BE2C (cell line): ENCODE results near the gene NKX3-2.

Source experiments
- DNase-seq: peaks from one replicate; pipeline ENCODE4 v3.0.0-alpha.2; 2020
- H3K27me3 ChIP-seq: fragments of 250-450 bp; sonication (Bioruptor Pico); 2 replicates; pipeline ENCODE4 v1.5.1; 2020; ENCODE audit warnings: mild to moderate bottlenecking
- H3K36me3 ChIP-seq: fragments of 250-450 bp; sonication (Bioruptor Pico); 2 replicates; pipeline ENCODE4 v1.5.1; 2020; ENCODE audit warnings: mild to moderate bottlenecking
- H3K4me1 ChIP-seq: fragments of 250-450 bp; sonication (Bioruptor Pico); 2 replicates; pipeline ENCODE4 v1.5.1; 2020
- H3K4me3 ChIP-seq: 2 replicates; pipeline ENCODE4 v1.5.1; 2011; ENCODE audit warnings: low read depth, low read length
- H3K9me3 ChIP-seq: fragments of 250-450 bp; sonication (Bioruptor Pico); 2 replicates; pipeline ENCODE4 v1.5.1; 2020
- TF ChIP-seq, protein P1 (sequence below): IDR thresholded peaks from 2 replicates; pipeline ENCODE4 v1.5.1; 2012; ENCODE audit warnings: mild to moderate bottlenecking, low read depth, low read length

NKX3-2 gene

DNA sequence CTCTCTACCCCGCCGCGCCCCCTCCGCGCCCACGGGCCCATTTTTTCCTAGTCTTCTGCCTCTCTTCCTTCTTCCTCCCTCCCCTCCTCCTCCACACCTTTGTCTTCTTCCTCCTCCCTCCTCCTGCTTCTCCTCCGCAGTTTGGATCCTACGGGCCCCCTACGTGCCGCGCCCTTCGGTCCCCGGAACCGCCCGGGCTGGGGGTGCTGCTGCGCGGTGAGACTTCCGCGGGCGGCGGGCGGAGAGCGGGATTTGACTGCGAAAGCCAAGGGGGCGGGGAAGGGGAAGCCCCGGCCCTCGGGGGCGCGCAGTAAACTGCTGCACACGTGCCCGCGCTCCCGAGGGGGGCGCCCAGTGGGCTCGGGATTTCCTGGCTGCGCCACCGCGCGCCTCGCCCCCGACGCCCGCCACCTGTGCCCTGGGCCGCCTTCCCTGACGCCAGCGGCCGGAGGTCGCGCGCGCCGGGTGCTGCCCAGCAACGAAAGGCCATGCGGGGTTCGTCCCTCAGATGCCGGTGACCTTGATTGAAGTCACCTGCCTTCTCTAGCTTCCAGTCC lies 3.3 kb upstream of the NKX3-2 start:
- DNase-seq, result no peak
- peaks cover 81% of the 10 kb centered on the region for H3K27me3 ChIP-seq
- H3K36me3 ChIP-seq, result no peaks in the 10 kb centered on the region
- H3K9me3 ChIP-seq, result no peaks in the 10 kb centered on the region; the same call in 1 of the 2 replicates
- no peaks in the 10 kb centered on the region for H3K4me1 ChIP-seq
- peak overlapping the region; percentile 14; the same call in 1 of the 2 replicates for H3K4me3 ChIP-seq
- TF ChIP-seq, protein P1, sequence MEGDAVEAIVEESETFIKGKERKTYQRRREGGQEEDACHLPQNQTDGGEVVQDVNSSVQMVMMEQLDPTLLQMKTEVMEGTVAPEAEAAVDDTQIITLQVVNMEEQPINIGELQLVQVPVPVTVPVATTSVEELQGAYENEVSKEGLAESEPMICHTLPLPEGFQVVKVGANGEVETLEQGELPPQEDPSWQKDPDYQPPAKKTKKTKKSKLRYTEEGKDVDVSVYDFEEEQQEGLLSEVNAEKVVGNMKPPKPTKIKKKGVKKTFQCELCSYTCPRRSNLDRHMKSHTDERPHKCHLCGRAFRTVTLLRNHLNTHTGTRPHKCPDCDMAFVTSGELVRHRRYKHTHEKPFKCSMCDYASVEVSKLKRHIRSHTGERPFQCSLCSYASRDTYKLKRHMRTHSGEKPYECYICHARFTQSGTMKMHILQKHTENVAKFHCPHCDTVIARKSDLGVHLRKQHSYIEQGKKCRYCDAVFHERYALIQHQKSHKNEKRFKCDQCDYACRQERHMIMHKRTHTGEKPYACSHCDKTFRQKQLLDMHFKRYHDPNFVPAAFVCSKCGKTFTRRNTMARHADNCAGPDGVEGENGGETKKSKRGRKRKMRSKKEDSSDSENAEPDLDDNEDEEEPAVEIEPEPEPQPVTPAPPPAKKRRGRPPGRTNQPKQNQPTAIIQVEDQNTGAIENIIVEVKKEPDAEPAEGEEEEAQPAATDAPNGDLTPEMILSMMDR, result no peak

DNA sequence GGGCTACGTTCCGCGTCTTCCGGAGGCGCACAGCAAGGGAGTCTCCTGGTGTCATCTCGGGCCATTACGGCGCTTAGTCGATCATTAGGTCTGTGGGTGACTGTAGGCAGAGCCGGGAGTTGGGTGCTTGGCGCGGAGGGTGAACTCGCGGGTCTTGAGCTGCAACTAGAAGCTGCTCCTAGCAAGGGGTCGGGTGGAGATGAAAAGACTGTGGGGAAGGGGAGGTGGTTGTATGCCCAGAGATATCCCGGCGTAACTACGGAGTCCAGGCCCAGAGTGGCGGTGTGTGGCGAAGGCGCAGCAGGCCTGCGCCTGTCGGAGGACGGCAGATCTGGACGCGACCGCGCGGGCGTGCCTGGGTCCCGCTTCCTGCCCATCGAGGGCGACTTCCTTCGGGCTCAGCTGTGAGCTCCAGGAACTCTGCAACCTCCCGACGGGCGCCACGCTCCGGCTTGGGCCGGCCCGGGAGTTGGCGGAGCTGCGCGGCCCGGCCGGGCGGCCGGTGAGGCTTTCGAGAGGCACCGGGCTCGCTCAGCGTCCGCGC lies 2.7 kb upstream of the NKX3-2 start:
- H3K9me3 ChIP-seq, result no peaks in the 10 kb centered on the region; the same call in 1 of the 2 replicates
- H3K36me3 ChIP-seq, result no peaks in the 10 kb centered on the region
- no peak for DNase-seq
- TF ChIP-seq, protein P1, result no peak
- peaks cover 86% of the 10 kb centered on the region for H3K27me3 ChIP-seq
- H3K4me3 ChIP-seq, result no peak overlapping the region; the same call in 1 of the 2 replicates
- no peaks in the 10 kb centered on the region for H3K4me1 ChIP-seq

DNA sequence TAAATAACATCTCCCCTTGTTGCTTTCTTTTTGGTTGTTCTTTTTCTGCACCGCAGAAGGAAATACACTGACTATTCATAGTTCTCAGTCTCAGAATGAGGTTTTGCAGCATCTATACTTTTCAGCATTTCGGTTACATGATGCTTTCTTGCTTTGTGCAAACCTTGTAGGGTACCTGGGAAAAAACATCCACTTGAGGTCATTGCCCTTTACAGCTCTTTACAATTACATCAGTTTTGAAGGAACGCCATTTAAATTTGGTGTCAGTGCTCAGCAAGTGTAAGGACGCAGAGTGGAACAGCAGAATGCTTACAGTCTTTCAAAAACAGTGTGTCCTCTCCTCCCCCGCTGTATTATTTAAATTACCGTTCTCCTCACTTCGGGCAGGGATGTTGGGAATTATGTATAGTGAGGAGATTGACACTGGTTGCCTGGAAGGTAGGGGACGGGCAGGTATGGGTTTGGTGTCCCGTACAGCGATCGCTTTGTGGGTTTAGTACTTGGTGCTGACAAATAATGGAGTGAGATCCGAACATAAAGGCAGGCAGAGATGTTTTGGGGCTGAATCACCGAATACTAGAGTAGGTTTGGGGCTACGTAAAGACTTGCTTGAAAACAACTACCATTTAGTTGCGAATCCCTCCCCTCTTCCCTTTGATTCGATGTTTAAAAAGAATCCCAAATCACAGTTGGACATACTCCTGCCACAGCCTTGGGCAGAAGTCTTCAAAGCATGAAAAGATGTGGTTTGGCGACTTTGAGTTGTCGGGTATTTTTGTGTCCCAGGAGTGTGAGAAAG lies 2.0 kb upstream of the NKX3-2 start:
- no peaks in the 10 kb centered on the region for H3K36me3 ChIP-seq
- no peak for DNase-seq
- TF ChIP-seq, protein P1, result no peak
- peaks cover 93% of the 10 kb centered on the region for H3K27me3 ChIP-seq
- H3K4me3 ChIP-seq, result no peak overlapping the region
- no peaks in the 10 kb centered on the region; the same call in 1 of the 2 replicates for H3K9me3 ChIP-seq
- no peaks in the 10 kb centered on the region for H3K4me1 ChIP-seq

DNA sequence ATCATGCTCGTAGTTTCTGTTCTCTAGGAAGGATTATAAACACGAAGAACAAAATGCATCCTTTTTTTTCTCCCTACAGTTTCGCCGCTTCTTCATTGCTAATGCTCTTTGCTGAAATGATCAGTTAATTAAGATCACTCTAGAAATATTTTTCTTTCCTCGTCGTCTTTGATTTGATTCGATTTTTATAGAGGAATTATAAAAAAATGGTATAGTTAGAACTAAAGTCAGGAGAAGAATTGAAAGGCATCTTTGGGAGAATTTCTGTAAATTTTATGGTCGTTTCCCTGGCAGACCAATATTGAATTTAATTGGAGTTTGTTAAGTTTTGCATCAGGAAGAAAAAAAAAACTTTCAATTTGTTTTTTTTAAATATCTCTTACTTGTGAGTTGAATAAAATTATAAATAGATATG lies 1.1 kb upstream of the NKX3-2 start:
- Histone ChIP-seq H3K9me3 (no peaks in the 10 kb centered on the region; the same call in 1 of the 2 replicates), H3K36me3 (no peaks in the 10 kb centered on the region), H3K4me1 (no peaks in the 10 kb centered on the region), H3K4me3 (peak overlapping the region; percentile 67), H3K27me3 (peaks cover 97% of the 10 kb centered on the region)
- no peak for DNase-seq
- TF ChIP-seq, protein P1, result no peak

DNA sequence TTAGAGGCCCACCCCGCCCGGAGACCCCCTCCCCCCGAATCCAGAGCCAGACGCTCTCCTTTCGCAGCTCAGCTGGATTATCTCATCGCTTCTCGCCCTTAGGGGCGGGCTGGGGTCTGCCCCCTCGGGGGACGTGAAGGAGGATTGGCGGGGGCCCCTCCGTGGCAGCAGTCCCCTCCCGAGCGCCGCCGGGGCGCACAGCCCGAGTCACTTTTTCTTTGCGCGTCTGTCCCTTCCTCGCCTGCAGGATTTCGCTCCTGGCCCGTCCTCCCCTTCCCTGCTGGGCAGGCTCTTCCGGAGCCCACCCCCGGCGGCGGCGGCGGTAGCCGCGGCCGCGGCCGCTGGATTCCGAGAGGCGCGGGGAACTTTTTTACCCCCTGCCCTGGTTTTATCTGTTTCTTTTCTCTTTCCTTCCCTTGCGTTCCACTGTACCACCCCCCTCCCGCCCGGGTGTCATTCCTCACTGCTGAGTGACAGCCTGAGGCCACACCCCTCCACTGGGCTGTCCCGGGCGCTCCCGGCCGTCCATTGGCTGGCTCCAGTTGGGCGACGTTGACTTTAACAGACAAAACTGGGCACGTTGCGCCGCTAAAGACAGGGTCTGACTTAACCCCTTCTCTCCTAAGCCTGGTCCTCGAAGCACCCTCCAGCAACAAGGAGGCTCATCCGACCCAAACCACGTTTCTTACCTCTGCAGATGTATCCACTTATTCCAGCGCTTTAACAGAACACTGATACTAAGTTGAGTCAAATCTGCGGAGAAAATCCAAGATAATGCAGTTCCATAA lies 492 bp upstream of the NKX3-2 start:
- Histone ChIP-seq H3K9me3 (no peaks in the 10 kb centered on the region; the same call in 1 of the 2 replicates), H3K4me1 (no peaks in the 10 kb centered on the region), H3K36me3 (no peaks in the 10 kb centered on the region), H3K27me3 (peaks cover 98% of the 10 kb centered on the region), H3K4me3 (peak overlapping the region; percentile 67)
- DNase-seq, result peak; percentile 84
- TF ChIP-seq, protein P1, result no peak
